GM12878 (cell line): ENCODE measurements around the gene CAMTA1. TPM values are rescaled to one million over a fixed set of nuclear protein-coding genes. Genes with fewer than 3 reads are reported as not detected.

Experiments used
- ATAC-seq: fragments of 200-7000 bp; cut with Tn5 transposase; 3 replicates; pipeline ENCODE4 v1.9.1; 2020; ENCODE audit warnings: mild to moderate bottlenecking, moderate library complexity
- BruUV-seq: library from RNA; stranded (reverse); fragments of 400-500 nt; replicated peaks from 2 replicates; lab custom pipeline; 2021; lab: Mats Ljungman, UMichigan
- CTCF ChIA-PET: fragments of 300-600 bp; sonication (Branson Sonifier 250); formaldehyde crosslinking; extraction: SDS; loops from one replicate; lab custom pipeline; 2021; ENCODE audit warnings: inconsistent platforms; lab: Yijun Ruan, JAX
- POLR2A ChIA-PET: fragments of 350-600 bp; formaldehyde crosslinking; extraction: SDS; loops from one replicate; lab custom pipeline; 2021; ENCODE audit warnings: inconsistent platforms; lab: Charles Lee
- RAD21 ChIA-PET: fragments of 300-600 bp; sonication (Branson Sonifier 250); formaldehyde crosslinking; loops from one replicate; lab custom pipeline; 2023; ENCODE audit warnings: antibody characterized with exemption; ENCODE audit not compliant: unreplicated experiment; lab: Charles Lee
- SMC1A ChIA-PET: fragments of 300-600 bp; sonication (Branson Sonifier 250); formaldehyde crosslinking; loops from one replicate; lab custom pipeline; 2023; ENCODE audit not compliant: unreplicated experiment, uncharacterized antibody; lab: Charles Lee
- DNase-seq: peaks from one replicate; pipeline ENCODE4 v3.0.0-alpha.2; 2011; ENCODE audit warnings: low read depth, low spot score
- FAIRE-seq: peaks from 3 replicates; lab custom pipeline; 2011; peaks lifted over from hg19 to GRCh38; lab: Jason Lieb, UNC
- H2AFZ ChIP-seq: 2 replicates; pipeline ENCODE4 v1.6.0; 2011; ENCODE audit warnings: low read depth, low read length, control low read depth; ENCODE audit not compliant: control insufficient read depth
- H3K27ac ChIP-seq: 2 replicates; pipeline ENCODE4 v1.5.1; 2011; ENCODE audit warnings: control low read depth; ENCODE audit not compliant: control insufficient read depth, insufficient read depth
- H3K27me3 ChIP-seq, 2 experiments: replicated peaks in 1 of 2; 2 replicates each; pipeline versions ENCODE4 v1.6.0 to v1.6.1; 2011; ENCODE audit warnings: low read length in 1 of 2; ENCODE audit not compliant: control insufficient read depth in 2 of 2, insufficient read depth in 2 of 2
- H3K36me3 ChIP-seq, 2 experiments: 2 replicates each; pipeline ENCODE4 v1.5.1; 2011; ENCODE audit warnings: low read length in 1 of 2; ENCODE audit not compliant: control insufficient read depth in 2 of 2, insufficient read depth in 2 of 2
- H3K4me1 ChIP-seq: 2 replicates; pipeline ENCODE4 v1.6.1; 2011; ENCODE audit warnings: mild to moderate bottlenecking, low read length, moderate library complexity, mixed read lengths; ENCODE audit not compliant: control insufficient read depth, insufficient read depth
- H3K4me2 ChIP-seq: 2 replicates; pipeline ENCODE4 v1.6.0; 2011; ENCODE audit warnings: control low read depth; ENCODE audit not compliant: control insufficient read depth, insufficient read depth
- H3K4me3 ChIP-seq: fragments of 200-600 bp; sonication (generic); 2 replicates; pipeline ENCODE4 v1.5.1; 2016
- H3K79me2 ChIP-seq: 2 replicates; pipeline ENCODE4 v1.6.0; 2011; ENCODE audit warnings: low read length; ENCODE audit not compliant: control insufficient read depth, insufficient read depth
- H3K9ac ChIP-seq: 2 replicates; pipeline ENCODE4 v1.8.0; 2011; ENCODE audit warnings: low read length, control low read depth, mixed read lengths; ENCODE audit not compliant: control insufficient read depth, insufficient read depth
- H3K9me3 ChIP-seq: replicated peaks from 3 replicates; pipeline ENCODE4 v1.5.1; 2011; ENCODE audit warnings: mild to moderate bottlenecking, low read length; ENCODE audit not compliant: control insufficient read depth, insufficient read depth
- H4K20me1 ChIP-seq: 2 replicates; pipeline ENCODE4 v1.6.0; 2011; ENCODE audit not compliant: control insufficient read depth, insufficient read depth
- EZH2 ChIP-seq: IDR thresholded peaks from 2 replicates; pipeline ENCODE4 v1.6.1; 2012; ENCODE audit warnings: low read depth, mild to moderate bottlenecking, control low read depth, inconsistent platforms, low read length, borderline replicate concordance; ENCODE audit not compliant: control insufficient read depth
- FOS ChIP-seq: IDR thresholded peaks from 3 replicates; pipeline ENCODE4 v1.6.1; 2011; ENCODE audit warnings: borderline replicate concordance; ENCODE audit not compliant: insufficient read length; ENCODE audit errors: extremely low read depth
- GABPA ChIP-seq: IDR thresholded peaks from 2 replicates; pipeline ENCODE4 v1.6.1; 2014; ENCODE audit warnings: antibody characterized with exemption, low read depth, mild to moderate bottlenecking, inconsistent platforms
- KAT2A ChIP-seq: conservative IDR thresholded peaks from 2 replicates; pipeline ENCODE4 v1.6.1; 2011; ENCODE audit warnings: low read depth, low read length; ENCODE audit not compliant: control insufficient read depth
- KLF5 ChIP-seq: fragments of 450-650 bp; IDR thresholded peaks from 2 replicates; pipeline ENCODE4 v1.6.1; 2014; ENCODE audit warnings: mild to moderate bottlenecking; ENCODE audit not compliant: partially characterized antibody
- MTA3 ChIP-seq: IDR thresholded peaks from 2 replicates; pipeline ENCODE4 v1.6.1; 2012; ENCODE audit warnings: low read length, inconsistent platforms, borderline replicate concordance
- MXI1 ChIP-seq: fragments of 150-350 bp; IDR thresholded peaks from 2 replicates; pipeline ENCODE4 v1.6.1; 2011; ENCODE audit warnings: low read depth, mild to moderate bottlenecking, inconsistent platforms, low read length, improper control_type of control experiment
- MYB ChIP-seq: fragments of 150-350 bp; IDR thresholded peaks from 2 replicates; pipeline ENCODE4 v1.6.1; 2014; ENCODE audit warnings: mild to moderate bottlenecking, low read depth, low read length, borderline replicate concordance
- PAX5 ChIP-seq: IDR thresholded peaks from 2 replicates; pipeline ENCODE4 v1.6.1; 2011; ENCODE audit warnings: low read depth, low read length, borderline replicate concordance
- WGBS: methylation state at CpG from one replicate; pipeline ENCODE4 v1.1.6; 2016; ENCODE audit warnings: low lambda C conversion rate; ENCODE audit not compliant: insufficient replicate concordance, insufficient coverage; ENCODE audit errors: missing lambda C conversion rate; 5-methylcytosine and 5-hydroxymethylcytosine counted together
- in situ Hi-C: fragments of 300-500 bp; cut with MboI; formaldehyde crosslinking; loops from 9 replicates; pipeline ENCODE4 v1.14.3; 2018; ENCODE audit warnings: mixed read lengths
- intact Hi-C: fragments of 100-400 bp; cut with micrococcal nuclease; formaldehyde crosslinking; loops from one replicate; pipeline ENCODE4 v1.14.2; 2022; ENCODE audit not compliant: unreplicated experiment
- polyA plus RNA-seq, 11 experiments: library from polyadenylated mRNA; depleted of rRNA in 4 of 11; unstranded in 6 of 11; stranded (reverse) in 5 of 11; fragments of >200 nt; fragmentation: Nextera tagmentation in 4 of 11; fragmentation: Illumina TruSeq in 1 of 11; extraction: Ambion mirVana in 4 of 11; extraction: Trizol in 1 of 11; gene quantifications; 1 replicate in 1 of 11; 2 replicates in 10 of 11; pipeline versions ENCODE4 v1.2.1 to v1.2.3, GENCODE V29; 2011 to 2016; ENCODE audit warnings: inconsistent platforms in 2 of 11, missing spikeins in 2 of 11, low read depth in 1 of 11
- total RNA-seq, 4 experiments: library from RNA; depleted of rRNA in 3 of 4; stranded (reverse); fragments of >200 nt in 3 of 4; fragmentation: Illumina TruSeq in 1 of 4; extraction: Trizol in 1 of 4; gene quantifications; 2 replicates each; pipeline versions ENCODE4 v1.2.1 to v1.2.3, GENCODE V29; 2013 to 2021
- TF ChIP-seq, protein P1 (sequence below): IDR thresholded peaks from 2 replicates; pipeline ENCODE4 v1.6.1; 2012; ENCODE audit warnings: low read depth, low read length, improper control_type of control experiment
- TF ChIP-seq, protein P2 (sequence below): fragments of 450-650 bp; conservative IDR thresholded peaks from 2 replicates; pipeline ENCODE4 v1.6.1; 2017; ENCODE audit warnings: mild to moderate bottlenecking, moderate library complexity

CAMTA1 gene
- total and polyA plus RNA-seq, 10 of the 15 experiments (the other 5 are each of a cell fraction or from before 2014, with no cell fraction given), result 37.7 to 148 (median 76.4) TPM

DNA sequence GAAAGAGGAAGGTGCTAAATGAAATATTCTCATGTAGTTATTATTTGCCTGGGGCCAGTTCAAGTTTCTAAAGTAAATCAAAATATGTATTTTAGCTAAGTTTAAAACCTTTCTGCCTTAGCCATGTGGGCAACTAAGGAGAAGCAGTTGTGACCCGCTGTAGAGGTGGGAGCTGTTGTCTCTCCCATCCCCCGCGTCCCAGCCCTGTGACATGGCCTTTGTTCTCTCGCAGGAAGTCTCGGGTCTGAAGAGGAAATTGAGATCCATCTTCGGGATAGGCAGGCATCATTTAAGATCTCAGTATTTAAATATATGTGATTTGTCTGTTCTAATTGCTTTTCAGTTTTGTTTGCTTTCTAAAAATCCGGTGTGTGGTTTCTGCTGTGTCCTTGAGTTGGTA lies 121.5 kb downstream of the CAMTA1 start:
- CTCF ChIA-PET, result interaction anchor here (1.5 to 1.7 kb wide), 2 partner anchors 16 to 17 kb away, joined by 4 to 6 read pairs; no protein-coding TSS in a partner anchor
- SMC1A ChIA-PET, result no interaction called here
- Histone ChIP-seq H3K79me2 (no peaks in the 10 kb centered on the region), H3K9ac (no peak overlapping the region), H3K4me1 (no peaks in the 10 kb centered on the region), H2AFZ (no peak overlapping the region), H3K36me3 (no peaks in the 10 kb centered on the region), H3K4me2 (no peak overlapping the region), H3K27me3 (no peaks in the 10 kb centered on the region; a peak in 1 of 4 replicates), H3K27ac (no peak overlapping the region), H3K9me3 (no peaks in the 10 kb centered on the region), H3K4me3 (no peak overlapping the region), H4K20me1 (no peaks in the 10 kb centered on the region)
- WGBS, result 45% methylated on average over 7 of the region's 7 CpGs
- RAD21 ChIA-PET, result no interaction called here
- POLR2A ChIA-PET, result no interaction called here
- ATAC-seq (no peak), FAIRE-seq (no peak), DNase-seq (no peak)
- intact Hi-C loops (no loop called here), in situ Hi-C loops (no loop called here)
- BruUV-seq, result no TSS peak
- no peak for TF ChIP-seq MTA3

DNA sequence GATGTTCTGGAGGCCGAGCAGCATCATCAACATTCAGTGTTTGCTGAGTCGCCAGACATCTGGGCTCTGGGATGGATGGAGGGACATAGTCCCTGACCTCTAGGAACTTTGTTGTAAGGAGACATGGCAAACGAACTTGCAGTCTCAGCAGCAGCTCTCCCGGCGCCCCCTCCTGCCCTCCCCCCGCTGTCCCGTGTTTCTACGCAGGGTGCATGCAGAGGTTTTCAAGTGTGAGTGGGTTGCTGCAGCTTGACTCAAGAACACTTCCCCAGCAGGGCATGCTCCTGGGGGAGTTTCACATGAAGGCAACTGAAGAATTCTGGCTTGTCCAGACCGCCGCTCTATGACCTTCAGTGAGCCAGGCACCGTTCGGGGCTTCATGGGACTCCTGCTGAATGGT lies 121.9 kb downstream of the CAMTA1 start:
- H2AFZ ChIP-seq, result no peak overlapping the region
- H3K36me3 ChIP-seq, result no peaks in the 10 kb centered on the region
- no peak for ATAC-seq
- no peak overlapping the region for H3K9ac ChIP-seq
- DNase-seq, result no peak
- H3K4me2 ChIP-seq, result no peak overlapping the region
- no peak for FAIRE-seq
- no peaks in the 10 kb centered on the region for H3K9me3 ChIP-seq
- no peaks in the 10 kb centered on the region for H4K20me1 ChIP-seq
- intact Hi-C loops (no loop called here), in situ Hi-C loops (no loop called here)
- no peaks in the 10 kb centered on the region; a peak in 1 of 4 replicates for H3K27me3 ChIP-seq
- ChIA-PET SMC1A (no interaction called here), CTCF (interaction anchor here (1.5 kb wide), 1 partner anchor 16 kb away, joined by 4 read pairs; no protein-coding TSS in a partner anchor), POLR2A (no interaction called here), RAD21 (no interaction called here)
- no peak overlapping the region for H3K27ac ChIP-seq
- H3K4me1 ChIP-seq, result no peaks in the 10 kb centered on the region
- H3K79me2 ChIP-seq, result no peaks in the 10 kb centered on the region
- no TSS peak for BruUV-seq
- 63% methylated on average over 12 of the region's 12 CpGs for WGBS
- no peak overlapping the region for H3K4me3 ChIP-seq
- TF ChIP-seq, protein P1, sequence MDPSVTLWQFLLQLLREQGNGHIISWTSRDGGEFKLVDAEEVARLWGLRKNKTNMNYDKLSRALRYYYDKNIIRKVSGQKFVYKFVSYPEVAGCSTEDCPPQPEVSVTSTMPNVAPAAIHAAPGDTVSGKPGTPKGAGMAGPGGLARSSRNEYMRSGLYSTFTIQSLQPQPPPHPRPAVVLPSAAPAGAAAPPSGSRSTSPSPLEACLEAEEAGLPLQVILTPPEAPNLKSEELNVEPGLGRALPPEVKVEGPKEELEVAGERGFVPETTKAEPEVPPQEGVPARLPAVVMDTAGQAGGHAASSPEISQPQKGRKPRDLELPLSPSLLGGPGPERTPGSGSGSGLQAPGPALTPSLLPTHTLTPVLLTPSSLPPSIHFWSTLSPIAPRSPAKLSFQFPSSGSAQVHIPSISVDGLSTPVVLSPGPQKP, result no peak
- no peak for TF ChIP-seq GABPA
- TF ChIP-seq FOS, result no peak
- TF ChIP-seq EZH2, result no peak
- no peak for TF ChIP-seq MYB
- TF ChIP-seq KLF5, result no peak
- no peak for TF ChIP-seq PAX5
- no peak for TF ChIP-seq MXI1
- TF ChIP-seq, protein P2, sequence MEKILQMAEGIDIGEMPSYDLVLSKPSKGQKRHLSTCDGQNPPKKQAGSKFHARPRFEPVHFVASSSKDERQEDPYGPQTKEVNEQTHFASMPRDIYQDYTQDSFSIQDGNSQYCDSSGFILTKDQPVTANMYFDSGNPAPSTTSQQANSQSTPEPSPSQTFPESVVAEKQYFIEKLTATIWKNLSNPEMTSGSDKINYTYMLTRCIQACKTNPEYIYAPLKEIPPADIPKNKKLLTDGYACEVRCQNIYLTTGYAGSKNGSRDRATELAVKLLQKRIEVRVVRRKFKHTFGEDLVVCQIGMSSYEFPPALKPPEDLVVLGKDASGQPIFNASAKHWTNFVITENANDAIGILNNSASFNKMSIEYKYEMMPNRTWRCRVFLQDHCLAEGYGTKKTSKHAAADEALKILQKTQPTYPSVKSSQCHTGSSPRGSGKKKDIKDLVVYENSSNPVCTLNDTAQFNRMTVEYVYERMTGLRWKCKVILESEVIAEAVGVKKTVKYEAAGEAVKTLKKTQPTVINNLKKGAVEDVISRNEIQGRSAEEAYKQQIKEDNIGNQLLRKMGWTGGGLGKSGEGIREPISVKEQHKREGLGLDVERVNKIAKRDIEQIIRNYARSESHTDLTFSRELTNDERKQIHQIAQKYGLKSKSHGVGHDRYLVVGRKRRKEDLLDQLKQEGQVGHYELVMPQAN, result no peak
- TF ChIP-seq KAT2A, result no peak
